Measurements from ENCODE around the gene PPP1R16B.
A peak's percentile ranks its signal among the peaks of the same experiment; 100 is the strongest.

PPP1R16B gene

GRCh38 chr20:38926142-38926933, 120.8 kb downstream of the PPP1R16B start, which contains the start of gene FAM83D:
Gene FAM83D, plus strand, starts transcription at chr20:38926417. Its CDS starts 26 bp downstream, at chr20:38926443.
- DNase-seq (ENCODE audit: low spot score in 2 of 2), result peak; percentile 96 to 98
- peak; percentile 95 for ATAC-seq
- H3K9me3 Mint-ChIP-seq, result no peaks in the 10 kb centered on the region
- H3K27ac Mint-ChIP-seq, result peak within 1 kb of the TSS; percentile 84
- peak within 1 kb of the TSS; percentile 73 for H3K4me3 Mint-ChIP-seq
- peaks cover 33% of the 10 kb centered on the region for H3K4me1 Mint-ChIP-seq
- peaks cover 80% of the 10 kb centered on the region for H3K36me3 Mint-ChIP-seq

DNA sequence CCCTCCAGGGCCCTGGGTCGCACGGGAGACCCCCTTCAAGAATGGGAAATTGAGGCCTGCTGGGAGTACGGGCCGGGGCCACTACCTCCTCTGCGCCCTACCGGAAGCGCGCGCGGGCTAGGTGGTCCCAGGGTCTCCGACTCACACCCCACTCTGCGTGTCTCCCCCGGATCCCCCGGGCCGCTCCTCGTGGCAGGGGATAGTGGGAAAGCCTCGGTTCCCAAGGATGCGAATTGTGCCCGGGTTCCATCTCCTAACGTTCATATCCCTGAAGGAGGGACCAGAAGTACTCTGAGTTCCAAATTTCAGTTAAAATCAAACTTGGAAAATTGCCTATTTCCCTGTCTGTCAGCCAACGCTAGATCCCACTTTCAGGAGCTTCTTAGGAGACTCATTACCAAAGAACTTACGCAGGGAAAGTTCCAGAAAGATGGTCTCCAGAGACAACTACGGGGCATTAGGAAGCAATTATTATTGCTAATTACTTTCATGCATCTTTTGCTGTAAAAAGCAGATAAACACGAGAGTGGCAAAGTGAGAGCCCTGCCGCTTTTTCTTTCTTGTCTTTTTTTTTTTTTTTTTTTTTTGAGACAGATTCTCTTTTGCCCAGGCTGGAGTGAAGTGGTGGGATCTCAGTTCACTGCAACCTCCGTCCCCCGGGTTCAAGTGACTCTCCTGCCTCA, 121.6 kb downstream of the PPP1R16B start:
- peak overlapping the region; percentile 84 for H3K27ac Mint-ChIP-seq
- DNase-seq (ENCODE audit: low spot score in 2 of 2) (no peak), ATAC-seq (peak; percentile 0)
- H3K4me3 Mint-ChIP-seq, result peak overlapping the region; percentile 73
- H3K9me3 Mint-ChIP-seq, result no peaks in the 10 kb centered on the region
- H3K36me3 Mint-ChIP-seq, result peaks cover 73% of the 10 kb centered on the region
- peaks cover 33% of the 10 kb centered on the region for H3K4me1 Mint-ChIP-seq

GRCh38 chr20:38927902-38928578, 122.5 kb downstream of the PPP1R16B start:
- no peaks in the 10 kb centered on the region for H3K9me3 Mint-ChIP-seq
- H3K4me3 Mint-ChIP-seq, result peak overlapping the region; percentile 73
- H3K4me1 Mint-ChIP-seq, result peaks cover 33% of the 10 kb centered on the region
- ATAC-seq (no peak), DNase-seq (ENCODE audit: low spot score in 2 of 2) (no peak)
- H3K36me3 Mint-ChIP-seq, result peaks cover 63% of the 10 kb centered on the region
- peak overlapping the region; percentile 84 for H3K27ac Mint-ChIP-seq

DNA sequence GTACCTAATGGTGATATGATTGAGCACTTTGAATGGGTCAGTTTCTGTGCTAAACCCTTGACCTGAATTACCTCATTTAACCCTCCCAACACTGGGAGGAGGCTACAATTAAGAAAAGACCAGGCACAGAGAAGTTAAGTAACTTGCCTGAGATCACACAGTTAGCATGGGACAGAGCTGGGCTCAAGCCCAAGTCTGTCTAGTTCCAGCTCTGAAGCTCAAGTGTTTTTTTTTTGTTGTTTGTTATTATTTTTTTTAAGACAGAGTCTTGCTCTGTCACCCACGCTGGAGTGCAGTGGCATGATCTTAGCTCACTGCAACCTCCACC, 124.7 kb downstream of the PPP1R16B start:
- Mint-ChIP-seq H3K9me3 (no peaks in the 10 kb centered on the region), H3K36me3 (peaks cover 62% of the 10 kb centered on the region), H3K27ac (no peak overlapping the region), H3K4me1 (peaks cover 33% of the 10 kb centered on the region), H3K4me3 (no peak overlapping the region)
- ATAC-seq (no peak), DNase-seq (ENCODE audit: low spot score in 2 of 2) (no peak)

DNA sequence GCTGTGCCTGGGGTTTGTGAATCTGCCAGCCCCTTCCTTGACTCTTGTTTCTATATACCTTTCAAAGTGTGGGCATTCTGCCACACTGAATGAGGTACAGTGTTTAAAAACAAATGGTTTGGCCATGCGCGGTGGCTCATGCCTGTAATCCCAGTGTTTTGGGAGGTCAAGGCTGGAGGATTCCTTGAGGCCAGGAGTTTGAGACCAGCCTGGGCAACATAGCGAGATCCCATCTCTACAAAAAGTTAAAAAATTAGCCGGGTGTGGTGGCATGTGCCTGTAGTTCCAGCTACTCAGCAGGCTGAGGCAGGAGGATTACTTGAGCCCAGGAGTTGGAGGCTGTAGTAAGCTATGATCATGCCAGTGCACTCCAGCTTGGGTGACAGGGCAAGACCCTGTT, 126.5 kb downstream of the PPP1R16B start:
- Mint-ChIP-seq H3K36me3 (peaks cover 49% of the 10 kb centered on the region), H3K4me3 (no peak overlapping the region), H3K4me1 (peaks cover 26% of the 10 kb centered on the region), H3K27ac (no peak overlapping the region), H3K9me3 (no peaks in the 10 kb centered on the region)
- ATAC-seq (no peak), DNase-seq (ENCODE audit: low spot score in 2 of 2) (no peak)

DNA sequence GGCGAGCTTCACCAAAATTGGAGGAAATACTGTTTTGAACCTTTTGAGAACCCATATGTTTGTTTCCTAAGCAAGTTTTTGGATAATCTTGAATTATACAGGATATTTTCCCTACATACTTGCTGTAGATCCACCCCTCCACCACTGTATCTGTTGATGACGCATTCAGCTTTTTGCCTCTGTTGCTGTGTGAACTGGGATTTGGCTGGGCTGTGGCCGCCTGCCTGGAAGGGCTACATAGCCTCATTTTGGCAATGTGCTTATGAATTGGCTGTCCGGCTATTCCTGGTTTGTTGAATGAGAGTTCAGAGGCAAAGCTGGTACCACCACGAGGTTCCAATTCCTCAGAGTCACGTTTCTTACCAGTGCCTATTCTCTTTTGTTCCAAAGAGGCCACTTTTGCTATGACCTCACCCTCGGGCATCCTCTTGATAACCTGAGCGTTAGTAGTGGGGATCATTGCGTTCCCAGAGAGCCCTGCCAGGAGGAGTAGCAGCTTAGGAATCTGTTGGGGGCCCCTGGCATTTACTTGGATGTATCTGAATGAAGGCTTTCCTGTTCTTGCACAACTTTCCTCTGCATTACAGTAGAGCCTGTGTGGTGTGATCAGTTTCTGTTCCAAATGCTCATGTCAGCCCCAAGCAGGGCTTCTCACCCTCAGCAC, 127.1 kb downstream of the PPP1R16B start:
- DNase-seq (ENCODE audit: low spot score in 2 of 2), result no peak
- Mint-ChIP-seq H3K4me1 (peaks cover 25% of the 10 kb centered on the region), H3K9me3 (no peaks in the 10 kb centered on the region), H3K4me3 (no peak overlapping the region), H3K27ac (no peak overlapping the region), H3K36me3 (peaks cover 46% of the 10 kb centered on the region)
- ATAC-seq, result no peak

DNA sequence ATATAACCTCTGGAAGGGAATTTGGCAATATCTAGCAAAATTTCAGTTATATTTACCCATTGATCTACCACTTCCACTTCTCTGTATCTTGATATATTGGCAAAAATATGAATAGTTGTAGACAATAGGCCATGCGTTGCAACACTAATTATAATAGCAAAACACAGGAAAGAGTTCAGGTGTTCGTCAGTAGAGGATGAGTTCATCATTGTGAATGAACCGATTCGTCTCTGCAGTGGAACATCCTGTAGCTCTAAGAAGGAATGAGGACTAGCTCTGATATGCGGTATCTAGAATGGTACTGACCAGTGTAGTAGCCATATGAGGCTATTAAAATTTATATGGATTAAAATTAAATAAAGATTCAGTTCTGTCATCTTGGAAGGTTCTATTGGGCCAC, 129.0 kb downstream of the PPP1R16B start:
- DNase-seq (ENCODE audit: low spot score in 2 of 2) (no peak), ATAC-seq (no peak)
- Mint-ChIP-seq H3K4me1 (peaks cover 7% of the 10 kb centered on the region), H3K9me3 (no peaks in the 10 kb centered on the region), H3K4me3 (no peak overlapping the region), H3K27ac (no peak overlapping the region), H3K36me3 (peaks cover 27% of the 10 kb centered on the region)

DNA sequence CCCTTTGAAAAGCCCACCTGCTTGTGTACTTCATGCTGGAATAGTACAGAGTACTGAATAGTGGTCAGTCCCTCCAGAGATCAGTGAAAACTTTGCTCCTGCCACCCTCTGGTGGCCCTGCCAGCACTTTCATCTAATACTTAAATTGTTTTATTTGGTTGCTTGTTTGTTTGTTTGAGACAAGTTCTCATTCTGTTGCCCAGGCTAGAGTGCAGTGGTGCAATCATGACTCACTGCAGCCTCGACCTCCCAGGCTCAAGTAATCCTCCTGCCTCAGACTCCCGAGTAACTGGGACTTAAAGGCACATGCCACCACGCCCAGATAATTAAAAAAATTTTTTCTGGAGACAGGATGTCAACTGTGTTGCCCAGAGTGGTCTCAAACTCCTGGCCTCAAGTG, 129.8 kb downstream of the PPP1R16B start:
- Mint-ChIP-seq H3K4me1 (no peaks in the 10 kb centered on the region), H3K36me3 (peaks cover 19% of the 10 kb centered on the region), H3K4me3 (no peak overlapping the region), H3K9me3 (no peaks in the 10 kb centered on the region), H3K27ac (no peak overlapping the region)
- DNase-seq (ENCODE audit: low spot score in 2 of 2) (no peak), ATAC-seq (no peak)

DNA sequence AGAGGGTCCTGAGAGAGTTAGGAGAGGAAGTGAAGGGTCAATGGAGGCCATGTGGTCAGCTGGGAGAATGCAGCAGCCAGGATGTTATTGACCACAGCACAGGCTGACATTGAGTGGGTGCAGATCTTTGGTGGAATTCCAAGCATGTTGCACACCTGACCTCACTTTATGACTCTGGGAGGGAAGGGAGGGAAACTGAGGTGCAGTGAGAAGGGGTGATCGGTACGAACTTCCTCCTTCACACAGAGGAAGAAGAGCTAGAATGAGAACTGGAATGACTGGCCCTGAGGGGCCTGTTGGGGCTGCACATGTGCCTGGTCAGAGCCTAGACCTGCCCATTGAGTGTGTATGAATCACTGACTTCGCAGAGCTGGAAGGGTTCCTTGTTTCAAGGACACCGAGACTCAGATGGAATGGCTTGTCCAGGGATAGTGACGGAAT, 130.5 kb downstream of the PPP1R16B start:
- H3K9me3 Mint-ChIP-seq, result no peaks in the 10 kb centered on the region
- no peak overlapping the region for H3K27ac Mint-ChIP-seq
- H3K4me1 Mint-ChIP-seq, result peaks cover 2% of the 10 kb centered on the region
- DNase-seq (ENCODE audit: low spot score in 2 of 2) (no peak), ATAC-seq (no peak)
- H3K4me3 Mint-ChIP-seq, result no peak overlapping the region
- peaks cover 17% of the 10 kb centered on the region for H3K36me3 Mint-ChIP-seq

- H3K36me3 Mint-ChIP-seq, result peaks cover 25% of the 10 kb centered on the region
- DNase-seq (ENCODE audit: low spot score in 2 of 2) (no peak), ATAC-seq (no peak)
- H3K27ac Mint-ChIP-seq, result no peak overlapping the region
- no peaks in the 10 kb centered on the region for H3K9me3 Mint-ChIP-seq
- H3K4me1 Mint-ChIP-seq, result peaks cover 10% of the 10 kb centered on the region
- H3K4me3 Mint-ChIP-seq, result no peak overlapping the region
Observed at GRCh38 chr20:38937000-38937399, 131.5 kb downstream of the PPP1R16B start.

- no peak overlapping the region for H3K27ac Mint-ChIP-seq
- no peaks in the 10 kb centered on the region for H3K9me3 Mint-ChIP-seq
- ATAC-seq, result no peak
- H3K36me3 Mint-ChIP-seq, result peaks cover 35% of the 10 kb centered on the region
- no peak overlapping the region for H3K4me3 Mint-ChIP-seq
- DNase-seq (ENCODE audit: low spot score in 2 of 2), result no peak
- H3K4me1 Mint-ChIP-seq, result peaks cover 10% of the 10 kb centered on the region
Observed at GRCh38 chr20:38937978-38938473, 132.5 kb downstream of the PPP1R16B start.

DNA sequence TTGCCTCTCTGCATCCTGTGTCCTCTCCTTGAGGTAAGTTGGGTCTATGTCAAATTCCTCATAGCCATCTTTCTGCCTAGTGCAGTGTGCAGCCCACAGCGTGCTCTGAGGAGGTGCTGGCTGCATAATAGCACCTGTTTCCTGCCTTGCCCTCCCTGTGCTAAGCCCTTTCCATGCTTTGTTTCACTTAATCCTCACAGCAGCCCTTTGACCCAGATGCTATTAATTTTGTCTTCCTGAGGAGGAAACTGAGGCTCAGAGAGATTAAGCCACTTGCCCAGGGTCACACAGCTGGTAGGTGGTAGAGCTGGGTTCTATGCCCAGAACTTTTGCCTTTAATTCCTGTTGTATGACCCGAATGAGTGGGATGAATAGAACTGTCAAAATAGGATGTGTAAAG, 134.2 kb downstream of the PPP1R16B start:
- no peaks in the 10 kb centered on the region for H3K9me3 Mint-ChIP-seq
- ATAC-seq, result no peak
- H3K27ac Mint-ChIP-seq, result peak overlapping the region; percentile 2
- H3K4me1 Mint-ChIP-seq, result peaks cover 10% of the 10 kb centered on the region
- no peak overlapping the region for H3K4me3 Mint-ChIP-seq
- DNase-seq (ENCODE audit: low spot score in 2 of 2), result no peak
- H3K36me3 Mint-ChIP-seq, result peaks cover 41% of the 10 kb centered on the region

- Mint-ChIP-seq H3K9me3 (no peaks in the 10 kb centered on the region), H3K36me3 (peaks cover 47% of the 10 kb centered on the region), H3K4me1 (peaks cover 10% of the 10 kb centered on the region), H3K4me3 (no peak overlapping the region), H3K27ac (peak overlapping the region; percentile 74)
- DNase-seq (ENCODE audit: low spot score in 2 of 2) (no peak), ATAC-seq (no peak)
Observed at GRCh38 chr20:38940644-38941043, 135.1 kb downstream of the PPP1R16B start.

- no peak for ATAC-seq
- peaks cover 10% of the 10 kb centered on the region for H3K4me1 Mint-ChIP-seq
- H3K9me3 Mint-ChIP-seq, result no peaks in the 10 kb centered on the region
- H3K27ac Mint-ChIP-seq, result peak overlapping the region; percentile 74
- H3K4me3 Mint-ChIP-seq, result no peak overlapping the region
- DNase-seq (ENCODE audit: low spot score in 2 of 2), result no peak
- H3K36me3 Mint-ChIP-seq, result peaks cover 58% of the 10 kb centered on the region
Observed at GRCh38 chr20:38941726-38942389, 136.4 kb downstream of the PPP1R16B start.

All from stimulated activated effector memory CD8-positive, alpha-beta T cell treated with anti-CD3 and anti-CD28 coated beads, Interleukin-12 subunit alpha, Interleukin-12 subunit beta, amount 100 ng/mL, for 72 hours (primary cell).